ENCODE data around the gene KCNH6.

KCNH6 gene

DNA sequence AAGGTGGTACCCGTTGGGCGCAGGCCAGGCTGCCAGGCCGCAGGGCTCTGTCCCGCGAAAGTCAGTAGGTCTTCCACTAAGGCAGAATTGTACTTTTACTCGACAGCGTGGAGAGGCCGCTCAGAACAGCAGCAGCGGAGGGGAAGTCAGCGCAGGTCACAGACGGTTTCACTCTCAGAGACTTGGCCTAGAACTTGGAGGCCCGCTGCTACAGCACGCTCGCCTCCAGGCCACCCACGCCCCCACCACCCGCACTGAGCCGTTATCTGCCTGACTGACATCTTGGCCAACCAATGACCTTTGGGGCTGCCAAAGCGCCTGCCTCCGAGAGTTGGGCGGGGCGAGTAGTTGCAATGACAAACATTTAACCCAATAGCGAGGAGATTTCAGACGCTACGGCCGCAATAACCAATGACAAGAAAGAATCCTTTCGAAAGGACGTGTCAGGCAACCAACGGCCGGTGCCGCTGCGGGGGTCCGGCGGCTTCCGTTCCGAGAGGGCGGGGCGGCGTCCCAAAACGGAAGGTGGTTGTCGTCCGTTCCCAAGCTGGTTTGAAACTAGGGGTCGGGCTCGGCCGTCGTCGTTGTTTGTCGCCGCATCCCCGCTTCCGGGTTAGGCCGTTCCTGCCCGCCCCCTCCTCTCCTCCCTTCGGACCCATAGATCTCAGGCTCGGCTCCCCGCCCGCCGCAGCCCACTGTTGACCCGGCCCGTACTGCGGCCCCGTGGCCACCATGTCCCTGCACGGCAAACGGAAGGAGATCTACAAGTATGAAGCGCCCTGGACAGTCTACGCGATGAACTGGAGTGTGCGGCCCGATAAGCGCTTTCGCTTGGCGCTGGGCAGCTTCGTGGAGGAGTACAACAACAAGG lies 27.0 kb downstream of the KCNH6 start, which contains the start of gene DCAF7:
DCAF7 (plus strand) TSS at position 532 of the 871 bp plus-strand sequence; CDS start at position 733, 201 bp downstream.
- FAIRE-seq (peak; percentile 80), DNase-seq (ENCODE audit: low spot score) (peak; percentile 100)

DNA sequence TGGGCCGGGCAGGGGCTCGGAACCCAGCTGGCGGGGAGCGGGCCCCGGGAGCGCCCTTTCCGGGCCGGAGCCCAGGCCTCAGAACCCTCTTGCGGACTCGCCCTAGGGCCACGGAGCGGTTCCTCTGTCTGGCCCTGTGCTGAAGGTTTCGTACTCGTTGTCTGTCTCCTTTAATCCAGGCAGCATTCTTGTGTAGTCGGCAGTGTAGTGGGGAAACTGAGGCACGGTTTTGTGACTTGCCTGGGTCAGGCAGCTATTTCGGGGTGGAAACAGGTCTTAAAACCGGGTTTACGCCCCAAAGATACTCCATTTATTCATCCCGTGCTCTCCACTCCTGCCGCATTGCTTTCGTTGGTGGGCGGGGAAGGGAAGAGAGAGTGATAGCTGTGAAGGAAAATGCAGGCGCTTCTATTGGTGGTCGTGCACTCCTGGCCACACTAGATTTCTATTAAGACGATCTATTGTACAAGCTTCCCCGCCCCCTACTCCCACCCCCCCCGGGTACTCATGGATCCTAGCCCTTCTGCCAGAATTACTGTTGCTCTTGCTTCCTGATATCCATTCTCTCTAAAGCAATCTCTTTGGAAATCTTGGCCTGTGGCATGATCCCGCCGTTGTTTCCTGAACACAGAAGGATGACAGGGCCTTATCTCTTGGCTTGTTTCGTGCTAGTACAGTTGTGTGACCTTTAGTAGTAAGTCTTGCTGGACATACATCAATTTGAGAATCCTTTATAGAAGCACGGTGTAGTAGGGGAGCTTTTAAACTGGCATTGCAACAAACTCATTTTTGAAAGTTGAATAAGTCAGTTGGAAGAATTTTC lies 27.9 kb downstream of the KCNH6 start:
- no peak for FAIRE-seq
- DNase-seq (ENCODE audit: low spot score) = peak; percentile 17

DNA sequence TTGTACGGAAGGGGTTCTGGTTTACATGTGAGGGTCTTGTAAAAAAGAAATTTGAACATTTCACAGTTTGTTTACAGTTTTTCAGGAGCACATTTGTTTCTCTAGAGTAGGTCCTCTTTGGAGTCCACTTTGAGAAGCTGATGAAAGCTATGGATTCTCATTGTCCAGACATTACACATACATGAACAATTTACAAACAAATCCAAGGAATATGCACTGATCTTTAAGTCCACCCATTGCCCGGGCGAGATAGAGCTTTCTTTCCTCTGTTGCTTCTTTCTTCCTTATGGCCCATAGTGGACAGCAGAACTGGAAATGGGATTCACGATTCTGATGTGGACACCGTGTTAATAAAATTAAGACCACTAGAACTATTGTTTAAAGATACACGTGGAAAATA lies 29.1 kb downstream of the KCNH6 start:
- no peak for FAIRE-seq
- DNase-seq (ENCODE audit: low spot score) = no peak

DNA sequence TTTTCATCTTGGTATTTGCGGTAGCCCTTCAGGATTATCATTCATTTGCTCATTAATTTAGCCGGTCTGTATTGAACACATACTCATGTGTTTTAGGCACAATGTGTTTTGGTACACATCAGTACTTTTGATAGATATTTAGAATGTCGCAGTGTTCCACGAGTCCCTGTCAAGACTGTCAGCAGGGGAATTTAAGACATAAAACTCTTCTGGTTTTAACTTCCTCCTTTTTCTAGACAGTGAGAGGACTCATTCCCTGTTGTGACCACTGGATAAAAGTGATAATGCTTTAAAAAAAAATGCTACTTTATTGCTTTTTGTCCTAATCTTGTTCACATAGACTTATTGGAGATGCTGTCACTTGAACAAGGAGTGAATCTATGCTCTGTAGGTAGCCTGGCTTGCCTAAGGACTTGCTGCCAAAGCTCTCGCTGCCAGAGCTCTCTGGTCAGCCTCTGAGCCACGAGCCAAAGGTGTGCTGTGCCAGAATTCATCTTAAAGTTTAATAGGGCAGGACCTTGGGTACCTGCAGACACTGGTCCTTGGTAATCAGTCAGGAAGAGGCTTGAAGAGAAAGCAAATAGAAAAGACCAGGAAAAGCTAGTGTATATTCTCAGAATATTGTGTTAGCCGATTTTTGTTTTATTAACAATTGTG lies 32.5 kb downstream of the KCNH6 start:
- no peak for DNase-seq (ENCODE audit: low spot score)
- FAIRE-seq = no peak

DNA sequence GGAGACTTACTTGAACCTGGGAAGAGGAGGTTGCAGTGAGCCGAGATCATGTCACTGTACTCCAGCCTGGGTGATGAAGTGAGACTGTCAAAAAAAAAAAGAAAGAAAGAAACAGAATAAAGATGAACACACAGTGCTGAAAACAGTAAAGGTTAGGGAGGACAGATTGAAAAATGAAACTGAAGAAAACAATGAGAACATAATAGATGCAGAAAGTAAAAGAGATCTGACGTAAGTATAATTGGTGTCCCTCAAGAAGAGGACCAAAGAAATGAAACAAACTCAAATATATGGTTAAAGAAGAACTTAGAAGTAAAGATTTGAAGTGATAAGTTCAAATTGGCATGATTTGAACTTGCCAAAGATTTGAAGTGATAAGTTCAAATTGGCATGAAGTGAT lies 34.3 kb downstream of the KCNH6 start:
- no peak for FAIRE-seq

DNA sequence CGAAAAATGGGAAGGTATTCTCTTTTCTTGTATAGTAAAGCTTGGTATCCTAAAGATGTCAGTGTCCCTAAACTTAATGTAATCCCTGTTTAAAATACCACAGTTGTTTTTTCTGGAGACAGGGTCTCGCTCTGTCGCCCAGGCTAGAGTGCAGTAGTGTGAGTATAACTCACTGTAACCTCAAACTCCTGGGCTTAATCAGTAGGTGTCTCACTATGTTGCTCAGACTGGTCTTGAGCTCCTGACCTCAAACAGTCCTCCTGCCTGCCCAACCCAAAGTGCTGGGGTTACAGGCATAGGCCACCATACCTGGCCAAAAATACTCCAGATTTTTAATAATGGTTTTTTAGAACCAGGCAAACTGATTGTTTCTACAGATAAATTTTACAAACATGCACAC lies 35.3 kb downstream of the KCNH6 start:
- FAIRE-seq = no peak
- DNase-seq (ENCODE audit: low spot score) = no peak

More for the DNA sequence above, 34.3 kb downstream of the KCNH6 start:
- no peak for DNase-seq (ENCODE audit: low spot score)

DNA sequence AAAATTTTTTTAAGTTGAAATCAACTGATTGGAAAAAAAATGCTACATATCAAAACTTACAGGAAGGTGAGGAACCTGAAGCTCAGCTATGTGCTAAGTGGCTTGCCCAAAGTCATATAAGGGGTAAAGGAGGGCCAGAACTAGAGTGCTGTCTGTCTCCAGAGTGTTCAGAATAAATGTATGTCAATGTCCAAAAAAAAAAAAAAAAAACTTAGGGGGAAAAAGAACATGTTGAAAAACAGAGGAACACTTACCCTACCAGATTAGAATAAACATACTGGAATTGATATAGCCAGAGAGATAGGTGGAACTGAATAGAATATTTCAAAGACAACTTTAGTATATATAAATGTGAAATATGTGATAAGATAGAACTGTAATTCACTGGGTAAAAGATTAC lies 38.7 kb downstream of the KCNH6 start:
- no peak for FAIRE-seq

DNA sequence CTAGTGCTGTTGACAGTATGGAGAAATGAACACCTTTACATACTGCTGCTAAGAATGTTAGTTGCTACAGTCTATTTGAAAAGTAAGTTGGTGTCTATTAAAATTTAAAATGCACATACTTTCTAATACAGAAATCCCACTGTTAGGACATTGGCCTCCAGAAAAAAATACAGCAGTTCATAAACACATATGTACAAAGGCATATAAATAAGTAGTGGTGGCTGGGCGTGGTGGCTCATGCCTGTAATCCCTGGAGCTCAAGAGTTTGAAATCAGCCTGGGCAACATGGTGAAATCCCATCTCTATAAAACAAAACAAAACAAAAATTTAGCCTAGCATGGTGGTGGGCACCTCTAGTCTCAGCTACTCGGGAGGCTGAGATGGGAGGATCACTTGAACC lies 40.2 kb downstream of the KCNH6 start:
- DNase-seq (ENCODE audit: low spot score) (no peak), FAIRE-seq (no peak)

More for the DNA sequence above, 38.7 kb downstream of the KCNH6 start:
- no peak for DNase-seq (ENCODE audit: low spot score)

DNA sequence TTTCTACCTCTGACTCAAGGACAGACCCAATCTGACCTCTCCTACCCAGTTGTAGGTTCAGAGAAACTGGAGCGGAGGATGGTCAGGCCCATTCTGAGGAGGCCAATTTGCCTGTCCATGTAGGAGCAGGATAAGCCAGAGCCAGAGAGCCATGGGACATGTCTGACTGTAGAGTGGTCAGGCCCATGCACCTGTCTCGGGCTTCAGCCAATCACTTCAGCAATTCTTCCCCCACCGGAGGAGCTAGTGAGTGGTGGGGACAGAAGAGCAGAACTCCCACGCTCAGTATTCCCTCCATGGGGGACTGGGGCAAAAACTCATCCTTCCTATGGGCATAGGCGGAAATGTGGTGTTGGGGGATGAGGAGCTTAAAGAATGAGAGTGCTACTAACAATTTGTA lies 41.4 kb downstream of the KCNH6 start:
- DNase-seq (ENCODE audit: low spot score) (no peak), FAIRE-seq (no peak)

DNA sequence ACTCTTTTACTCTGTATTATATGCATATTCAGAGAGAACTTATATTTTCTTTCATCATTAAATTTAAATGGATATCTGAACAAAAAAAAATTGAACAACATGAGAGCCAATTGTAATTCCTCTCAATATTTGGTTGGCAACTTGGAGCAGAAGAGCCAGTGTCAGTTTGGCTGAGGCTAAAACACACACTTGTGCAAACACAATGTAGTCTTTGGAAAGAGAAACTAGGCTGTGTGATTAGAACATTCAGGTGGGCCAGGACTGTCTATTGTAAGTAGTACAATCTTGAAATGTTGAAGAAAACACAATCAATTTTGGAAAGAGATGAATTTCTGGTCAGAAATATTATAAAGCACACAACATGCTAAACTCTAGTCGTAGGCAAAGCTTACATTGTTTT lies 44.1 kb downstream of the KCNH6 start:
- FAIRE-seq = no peak
- DNase-seq (ENCODE audit: low spot score) = no peak

DNA sequence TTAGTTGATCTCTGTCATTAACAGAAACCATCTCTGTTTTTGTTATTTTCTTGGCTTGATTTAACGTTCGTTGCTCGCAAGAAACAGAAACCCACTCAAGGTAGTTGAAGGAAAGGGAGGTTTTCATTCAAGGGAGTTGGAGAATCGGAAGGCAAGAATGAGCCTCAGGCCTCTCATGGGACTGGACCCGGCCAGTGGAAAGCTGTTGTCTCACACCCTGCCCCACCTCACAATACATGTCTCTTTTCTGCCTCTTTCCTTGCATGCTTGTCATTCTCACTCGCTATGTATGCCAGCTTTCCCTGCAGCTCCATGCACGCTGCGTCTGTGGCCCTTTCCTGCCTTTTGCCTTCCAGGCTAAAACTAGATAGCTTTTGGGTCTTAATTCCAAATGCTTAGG lies 45.4 kb downstream of the KCNH6 start:
- DNase-seq (ENCODE audit: low spot score) = no peak
- no peak for FAIRE-seq

DNA sequence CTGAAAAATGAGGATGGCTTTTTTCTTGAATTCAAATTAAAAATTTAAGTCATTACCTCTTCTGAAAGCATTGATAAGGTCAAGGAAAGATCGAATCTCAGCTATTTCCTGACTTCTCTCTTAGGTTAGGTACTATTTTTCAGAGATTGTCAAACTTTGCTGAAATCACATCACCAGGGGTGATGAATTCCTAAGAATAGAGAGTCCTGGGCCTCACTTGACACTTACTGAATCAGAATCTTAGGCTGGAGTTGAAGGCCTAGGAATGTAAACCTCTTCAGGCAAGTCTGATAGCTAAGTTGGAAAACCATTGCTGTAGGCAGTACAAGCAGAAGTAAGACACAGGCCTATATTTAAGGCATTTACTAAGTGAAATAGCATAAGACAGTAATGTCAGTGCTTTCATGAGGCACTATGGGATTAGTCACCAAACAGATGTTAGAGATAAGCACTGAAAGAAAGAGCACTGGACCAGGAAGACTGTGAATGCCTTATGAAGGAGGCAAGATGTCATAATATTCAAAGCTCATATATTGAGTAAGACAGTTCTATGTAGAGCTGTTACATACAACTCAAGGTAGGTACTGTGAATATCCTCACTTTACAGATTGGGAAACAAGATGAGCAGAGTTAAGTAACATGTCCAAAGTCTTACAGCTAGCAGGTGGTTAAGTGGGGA lies 48.6 kb downstream of the KCNH6 start:
- FAIRE-seq (peak; percentile 50), DNase-seq (ENCODE audit: low spot score) (no peak)

DNA sequence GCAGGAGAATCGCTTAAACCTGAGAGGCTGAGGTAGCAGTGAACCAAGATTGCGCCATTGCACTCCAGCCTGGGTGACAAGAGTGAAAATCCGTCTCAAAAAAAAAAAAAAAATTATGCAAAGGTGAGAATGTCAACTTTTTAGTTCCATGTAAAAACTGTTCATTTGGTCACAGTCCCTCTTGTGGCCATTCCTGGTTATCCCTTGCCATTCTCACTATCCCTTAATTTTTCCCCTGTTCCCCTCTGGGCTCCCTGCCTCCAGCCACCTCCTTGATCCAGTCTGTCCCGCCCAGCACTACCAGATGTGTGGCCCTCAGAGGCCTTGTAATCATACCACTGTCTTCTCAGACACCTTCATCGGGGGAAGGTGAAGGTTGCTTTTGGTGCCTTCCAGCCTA lies 50.5 kb downstream of the KCNH6 start:
- FAIRE-seq = no peak
- peak; percentile 36 for DNase-seq (ENCODE audit: low spot score)

DNA sequence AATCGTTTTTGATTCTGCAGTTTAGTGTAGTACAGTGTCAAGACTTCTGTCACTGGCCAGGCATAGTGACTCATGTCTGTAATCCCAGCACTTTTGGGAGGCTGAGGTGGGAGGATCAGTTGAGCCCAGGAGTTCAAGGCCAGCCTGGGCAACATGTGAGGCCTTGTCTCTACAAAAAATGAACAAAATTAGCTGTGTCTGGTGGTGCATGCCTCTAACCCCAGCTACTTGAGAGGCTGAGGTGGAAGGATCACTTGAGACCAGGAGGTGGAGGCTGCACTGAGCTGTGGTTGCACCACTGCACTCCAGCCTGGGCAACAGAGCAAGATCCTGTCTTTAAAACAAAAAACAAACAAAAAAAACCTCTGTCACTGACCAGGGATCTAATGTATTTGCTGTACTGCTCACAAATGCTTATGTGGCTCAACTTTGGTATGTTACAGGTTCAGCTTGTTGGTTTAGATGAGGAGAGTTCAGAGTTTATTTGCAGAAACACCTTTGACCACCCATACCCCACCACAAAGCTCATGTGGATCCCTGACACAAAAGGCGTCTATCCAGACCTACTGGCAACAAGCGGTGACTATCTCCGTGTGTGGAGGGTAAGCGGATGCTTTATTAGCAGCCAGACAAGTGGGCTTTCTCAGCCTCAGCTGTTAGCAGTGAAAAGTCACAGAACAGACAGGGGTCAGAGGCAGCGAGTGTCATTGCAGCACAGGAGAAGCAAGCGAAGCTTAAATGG lies 55.0 kb downstream of the KCNH6 start:
- DNase-seq (ENCODE audit: low spot score) (no peak), FAIRE-seq (no peak)

DNA sequence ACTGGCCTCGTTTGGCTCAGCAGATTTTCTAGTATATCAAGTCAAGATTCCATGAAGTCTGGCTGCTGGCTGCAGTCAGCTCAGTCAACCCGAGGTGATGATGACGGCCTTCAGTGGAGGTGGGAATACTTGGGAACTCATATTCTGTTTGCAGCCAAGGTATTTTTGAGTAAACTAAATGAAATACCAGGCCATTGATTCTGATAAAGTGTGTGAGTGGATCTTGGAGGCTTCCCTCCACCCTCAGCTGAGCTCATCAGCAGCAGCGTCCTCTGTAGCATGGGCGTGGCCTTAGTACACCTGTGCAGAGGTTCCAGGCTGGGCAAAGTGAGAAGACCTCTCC lies 55.6 kb downstream of the KCNH6 start:
- FAIRE-seq (no peak), DNase-seq (ENCODE audit: low spot score) (no peak)

DNA sequence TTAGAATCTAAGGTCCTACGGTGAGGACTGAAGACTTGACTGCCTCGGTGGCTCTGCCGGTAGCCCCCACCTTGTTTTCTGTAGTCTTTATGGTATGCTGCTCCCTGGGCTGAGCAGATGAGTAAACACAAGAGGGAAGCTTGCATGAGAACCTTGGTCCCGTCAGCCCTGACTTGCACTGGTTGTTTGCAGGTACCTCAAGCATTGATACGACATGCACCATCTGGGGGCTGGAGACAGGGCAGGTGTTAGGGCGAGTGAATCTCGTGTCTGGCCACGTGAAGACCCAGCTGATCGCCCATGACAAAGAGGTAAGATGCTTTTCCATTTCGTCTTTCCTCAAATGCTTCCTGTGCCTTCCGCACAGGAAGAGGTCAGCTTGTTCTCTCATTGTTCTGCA lies 56.5 kb downstream of the KCNH6 start:
- DNase-seq (ENCODE audit: low spot score) (no peak), FAIRE-seq (no peak)

DNA sequence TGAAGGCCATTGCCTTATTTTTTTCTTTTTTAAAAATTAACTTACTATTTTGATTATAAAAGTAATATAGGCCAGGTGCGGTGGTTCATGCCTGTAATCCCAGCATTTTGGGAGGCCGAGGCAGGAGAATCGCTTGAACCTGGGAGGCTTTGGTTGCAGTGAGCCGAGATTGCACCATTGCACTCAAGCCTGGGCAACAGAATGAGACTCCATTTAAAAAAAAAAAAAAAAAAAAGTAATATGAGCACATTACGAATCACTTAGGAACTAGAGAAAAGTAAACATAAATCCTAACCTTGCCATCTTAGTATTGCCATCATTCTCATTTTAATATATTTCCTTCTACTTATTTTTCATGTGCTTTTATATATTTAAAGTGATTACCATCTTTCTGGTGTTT lies 64.6 kb downstream of the KCNH6 start:
- DNase-seq (ENCODE audit: low spot score) = no peak
- FAIRE-seq = no peak

DNA sequence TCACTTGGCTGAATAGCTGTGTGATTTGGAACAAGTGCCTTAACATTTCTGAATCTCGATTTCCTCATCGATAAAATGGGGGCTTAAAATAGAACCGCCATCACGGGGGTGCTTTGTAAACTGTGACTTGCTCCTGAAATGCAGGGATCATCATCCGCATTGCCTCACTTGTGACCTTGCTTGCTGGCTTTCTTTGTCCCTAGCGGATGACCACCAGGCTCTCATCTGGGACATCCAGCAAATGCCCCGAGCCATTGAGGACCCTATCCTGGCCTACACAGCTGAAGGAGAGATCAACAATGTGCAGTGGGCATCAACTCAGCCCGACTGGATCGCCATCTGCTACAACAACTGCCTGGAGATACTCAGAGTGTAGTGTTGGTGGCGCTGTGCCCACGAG lies 65.6 kb downstream of the KCNH6 start:
- FAIRE-seq (no peak), DNase-seq (ENCODE audit: low spot score) (no peak)

DNA sequence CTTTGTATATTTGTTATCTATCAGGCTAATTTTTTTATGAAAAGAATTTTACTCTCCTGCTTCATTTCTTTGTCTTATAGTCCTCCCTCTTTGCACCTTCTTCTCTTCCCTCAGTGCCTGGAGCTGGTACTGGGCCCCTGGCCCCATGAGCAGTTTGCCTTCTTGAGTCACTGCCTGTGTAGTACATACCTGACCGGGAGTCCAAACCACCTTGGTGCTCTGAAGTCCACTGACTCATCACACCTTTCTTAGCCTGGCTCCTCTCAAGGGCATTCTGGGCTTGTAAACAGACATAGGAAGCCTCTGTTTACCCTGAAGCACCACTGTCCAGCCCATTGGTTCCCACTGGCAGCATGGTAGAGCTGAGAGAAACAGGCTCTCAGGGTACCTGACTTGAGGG lies 66.5 kb downstream of the KCNH6 start:
- FAIRE-seq = no peak
- DNase-seq (ENCODE audit: low spot score) = no peak

DNA sequence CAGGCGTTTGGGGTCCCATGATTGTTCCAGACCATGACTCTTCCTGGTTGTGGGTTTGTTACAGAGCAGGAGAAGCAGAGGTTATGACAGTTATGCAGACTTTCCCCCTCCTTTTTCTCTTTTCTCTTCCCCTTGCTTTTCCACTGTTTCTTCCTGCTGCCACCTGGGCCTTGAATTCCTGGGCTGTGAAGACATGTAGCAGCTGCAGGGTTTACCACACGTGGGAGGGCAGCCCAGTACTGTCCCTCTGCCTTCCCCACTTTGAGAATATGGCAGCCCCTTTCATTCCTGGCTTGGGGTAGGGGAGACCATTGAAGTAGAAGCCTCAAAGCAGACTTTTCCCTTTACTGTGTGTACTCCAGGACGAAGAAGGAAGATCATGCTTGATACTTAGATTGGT lies 69.6 kb downstream of the KCNH6 start:
- DNase-seq (ENCODE audit: low spot score) (no peak), FAIRE-seq (peak; percentile 37)

DNA sequence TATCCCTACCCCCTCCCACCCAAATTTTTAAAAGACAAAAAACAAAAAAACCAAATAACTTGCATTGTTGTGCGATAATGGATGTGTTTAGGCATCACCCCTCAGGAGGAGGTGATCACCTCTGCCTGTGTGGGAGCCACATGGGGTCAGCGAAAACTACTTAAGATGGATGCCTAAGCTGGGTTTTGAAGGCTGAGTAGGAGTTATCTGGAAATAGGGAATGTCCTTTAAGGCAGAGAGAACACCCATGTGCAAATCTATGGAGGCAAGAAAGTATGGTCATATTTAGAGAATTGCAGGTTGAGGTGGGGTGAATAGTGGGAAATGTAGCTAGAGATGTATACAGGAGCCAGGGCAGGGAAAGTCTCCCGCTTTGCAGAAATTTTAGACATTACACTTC lies 72.0 kb downstream of the KCNH6 start:
- no peak for FAIRE-seq
- no peak for DNase-seq (ENCODE audit: low spot score)
